GM10266 (cell line): Measurements from ENCODE around the gene TERF2IP.

Experiments used
- DNase-seq: peaks from one replicate; pipeline ENCODE4 v3.0.0; 2012; ENCODE audit errors: extremely low spot score
- CTCF ChIP-seq: IDR thresholded peaks from 2 replicates; pipeline ENCODE4 v1.5.1; 2012; ENCODE audit warnings: mild to moderate bottlenecking, low read depth; ENCODE audit not compliant: control insufficient read depth, insufficient read depth; ENCODE audit errors: missing control alignments

Gene TERF2IP

DNA sequence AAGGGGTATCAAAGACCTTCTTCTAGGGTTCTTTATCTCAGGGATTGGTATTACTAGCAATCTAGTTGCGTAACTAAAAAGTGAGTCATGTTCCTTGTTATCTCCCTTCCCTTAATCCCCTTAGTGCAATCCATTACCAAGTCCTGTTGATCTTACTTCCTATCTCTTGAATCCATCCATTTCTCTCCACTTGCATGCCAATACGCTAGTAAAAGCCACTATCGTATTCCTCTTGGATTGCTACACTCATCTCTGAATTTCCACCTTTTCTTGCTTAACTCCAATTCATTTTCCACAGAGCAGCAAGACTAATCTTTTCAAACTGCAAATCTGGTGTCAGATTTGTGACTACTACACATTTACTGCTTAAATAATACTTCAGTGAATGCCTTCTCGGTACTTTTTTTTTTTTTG, 22.6 kb upstream of the TERF2IP start:
- TF ChIP-seq CTCF: no peak
- DNase-seq: no peak

DNA sequence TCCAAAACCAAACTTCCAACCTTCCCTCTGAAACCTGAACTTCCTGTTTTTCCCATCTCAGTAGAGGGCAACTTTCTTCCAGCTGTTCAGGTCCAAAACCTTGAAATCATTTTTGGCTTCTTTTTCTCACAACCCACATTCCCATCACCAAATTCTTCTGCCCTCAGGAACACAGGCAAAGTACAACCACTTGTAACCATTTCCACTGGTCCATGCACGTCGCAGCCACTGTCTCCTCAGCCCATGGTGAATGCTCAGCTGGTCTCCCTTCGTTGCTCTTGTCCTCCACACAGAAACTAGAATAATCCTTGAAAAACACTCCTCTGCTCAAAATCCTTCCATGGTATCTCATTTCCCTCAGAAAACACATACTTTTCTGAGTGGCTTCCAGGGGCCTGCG, 20.8 kb upstream of the TERF2IP start:
- no peak for DNase-seq
- no peak for TF ChIP-seq CTCF

GRCh38 chr16:75627851-75628250, 19.7 kb upstream of the TERF2IP start:
- DNase-seq: no peak

DNA sequence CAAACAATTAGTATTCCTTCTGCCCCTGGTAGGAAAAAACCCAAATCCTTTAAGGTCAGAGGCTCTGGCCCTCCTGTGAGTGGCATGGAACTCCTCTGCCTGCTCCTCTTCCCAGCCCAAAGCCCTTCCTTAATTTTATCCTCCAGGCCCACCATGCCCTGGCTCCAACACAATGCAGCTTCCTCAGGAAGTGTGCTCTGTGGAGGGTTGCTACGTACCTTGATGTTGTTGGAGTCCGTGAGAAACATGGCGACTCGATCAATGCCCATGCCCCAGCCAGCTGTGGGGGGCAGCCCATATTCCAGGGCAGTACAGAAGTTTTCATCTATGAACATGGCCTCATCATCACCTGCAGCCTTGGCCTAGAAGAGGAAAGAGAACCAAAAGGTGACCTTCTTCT, 19.2 kb upstream of the TERF2IP start:
- TF ChIP-seq CTCF: no peak
- no peak for DNase-seq

More at GRCh38 chr16:75627851-75628250, 19.7 kb upstream of the TERF2IP start:
- TF ChIP-seq CTCF: no peak

DNA sequence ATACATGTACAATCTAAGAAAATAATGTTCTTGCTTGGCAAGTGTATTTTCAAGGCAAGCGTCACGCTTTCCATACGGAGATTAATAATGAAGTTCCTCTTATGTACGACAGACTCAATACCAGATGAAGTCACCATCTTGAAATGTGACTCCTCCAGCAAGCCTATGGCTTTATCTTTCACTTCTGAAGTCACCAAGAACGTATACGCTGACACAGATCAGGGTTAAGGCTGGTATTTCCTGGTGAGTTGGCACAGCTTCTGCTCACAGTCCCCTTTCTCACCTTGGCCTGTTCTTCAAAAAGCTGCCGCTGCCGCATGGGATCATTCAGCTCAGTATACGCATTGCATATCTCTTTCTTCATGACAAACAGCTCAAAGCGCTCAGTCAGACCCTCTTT, 18.4 kb upstream of the TERF2IP start:
- TF ChIP-seq CTCF: no peak
- no peak for DNase-seq

DNA sequence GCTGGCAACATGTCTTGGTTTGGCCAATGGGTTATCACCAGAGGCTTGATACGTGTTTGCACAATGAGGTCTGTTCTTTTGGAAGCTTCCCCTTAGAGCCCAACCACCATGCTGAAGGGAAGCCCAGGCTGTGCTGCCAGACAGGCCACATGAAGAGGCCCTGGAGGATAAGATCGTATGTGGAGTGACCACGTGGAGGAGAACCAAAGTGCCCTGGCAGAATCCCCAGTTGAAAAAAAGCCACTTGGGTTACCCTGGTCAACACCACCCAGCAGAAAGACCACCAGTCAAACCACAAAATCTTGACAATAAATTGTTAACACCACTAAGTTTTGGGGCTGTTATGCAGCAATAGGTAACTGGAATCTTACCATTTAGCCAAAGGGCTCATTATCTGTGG, 17.5 kb upstream of the TERF2IP start:
- no peak for TF ChIP-seq CTCF
- DNase-seq: no peak

GRCh38 chr16:75632857-75633256, 14.7 kb upstream of the TERF2IP start:
- TF ChIP-seq CTCF: no peak
- no peak for DNase-seq

DNA sequence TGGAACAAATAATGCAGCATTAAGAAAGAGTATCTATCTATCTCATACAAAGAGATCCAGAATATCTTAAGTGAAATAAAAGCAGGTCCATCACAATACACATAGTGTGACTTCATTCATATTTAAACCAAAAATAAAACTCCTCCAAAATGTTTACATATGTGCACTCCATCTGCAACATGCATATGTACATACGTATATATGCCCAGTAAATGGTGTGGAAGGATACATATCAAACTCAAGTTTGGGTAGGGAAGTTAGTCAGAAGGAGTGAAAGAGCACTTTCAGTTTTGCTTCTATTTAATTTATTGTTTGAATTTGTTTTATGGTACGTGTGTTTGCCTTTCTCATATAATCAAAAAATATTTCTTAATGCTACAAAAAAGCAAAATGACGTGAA, 12.5 kb upstream of the TERF2IP start:
- DNase-seq: no peak
- TF ChIP-seq CTCF: no peak
